ACC112 (cell line): ENCODE data around the gene SBK2.
"Not testable (repeated sequence)": the region's sequence is repeated elsewhere in the genome, so short reads cannot be mapped to it uniquely, and the experiment has no call there.

Experiments
- H2AFZ ChIP-seq: fragments of 200-600 bp; sonication (generic); one replicate; pipeline ENCODE4 v1.6.0; 2017; ENCODE audit warnings: antibody characterized with exemption, low read length; ENCODE audit not compliant: unreplicated experiment
- H3K27ac ChIP-seq: fragments of 200-600 bp; sonication (generic); 2 replicates; pipeline ENCODE4 v1.5.1; 2014; ENCODE audit warnings: low read depth, mild to moderate bottlenecking, antibody characterized with exemption, low read length, moderate library complexity
- H3K27me3 ChIP-seq: fragments of 200-600 bp; sonication (generic); 2 replicates; pipeline ENCODE4 v1.6.1; 2014; ENCODE audit warnings: mild to moderate bottlenecking, antibody characterized with exemption, low read length, moderate library complexity, mixed read lengths; ENCODE audit not compliant: insufficient read depth
- H3K36me3 ChIP-seq: fragments of 200-600 bp; sonication (generic); 2 replicates; pipeline ENCODE4 v1.6.1; 2016; ENCODE audit warnings: mild to moderate bottlenecking, antibody characterized with exemption, low read length, moderate library complexity, mixed read lengths; ENCODE audit not compliant: insufficient read depth
- H3K4me1 ChIP-seq: fragments of 200-600 bp; sonication (generic); one replicate; pipeline ENCODE4 v1.6.1; 2016; ENCODE audit warnings: low read length, mixed read lengths; ENCODE audit not compliant: insufficient read depth, unreplicated experiment, control insufficient read depth
- H3K4me3 ChIP-seq: fragments of 200-600 bp; sonication (generic); 2 replicates; pipeline ENCODE4 v1.5.1; 2014; ENCODE audit warnings: mild to moderate bottlenecking, low read depth, low read length
- H3K79me2 ChIP-seq: fragments of 200-600 bp; sonication (generic); one replicate; pipeline ENCODE4 v1.6.0; 2016; ENCODE audit warnings: low read length; ENCODE audit not compliant: control insufficient read depth, unreplicated experiment, insufficient read depth

SBK2 gene

DNA sequence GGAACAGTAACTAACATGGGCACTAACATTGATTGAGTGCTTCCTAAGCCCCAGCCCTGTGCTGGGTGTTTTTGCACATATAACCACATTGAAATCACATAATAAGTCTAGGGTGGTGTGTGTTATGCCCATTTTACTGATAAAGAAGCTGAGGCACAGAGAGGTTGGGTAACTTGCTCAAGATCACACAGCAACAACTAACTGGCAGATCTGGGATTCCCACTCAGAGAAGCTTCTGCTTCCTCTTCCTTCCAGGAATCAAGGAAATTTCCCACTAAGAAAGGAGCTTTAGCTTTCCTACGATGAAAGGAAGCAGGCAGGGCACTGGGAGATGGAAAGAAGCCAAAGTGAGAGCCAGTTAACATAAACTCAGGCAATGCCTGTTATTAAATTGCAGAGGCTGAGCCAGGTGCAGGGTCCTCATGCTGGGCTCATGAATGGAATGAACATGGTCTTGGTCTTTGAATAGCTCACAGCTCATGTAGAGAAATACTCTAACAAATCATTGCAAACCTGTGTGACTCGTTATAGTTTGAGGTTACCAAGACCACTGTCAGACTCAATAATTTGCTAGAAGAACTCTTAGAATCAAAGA, 38.6 kb downstream of the SBK2 start:
- H3K79me2 ChIP-seq, result peaks cover 10% of the 10 kb centered on the region

DNA sequence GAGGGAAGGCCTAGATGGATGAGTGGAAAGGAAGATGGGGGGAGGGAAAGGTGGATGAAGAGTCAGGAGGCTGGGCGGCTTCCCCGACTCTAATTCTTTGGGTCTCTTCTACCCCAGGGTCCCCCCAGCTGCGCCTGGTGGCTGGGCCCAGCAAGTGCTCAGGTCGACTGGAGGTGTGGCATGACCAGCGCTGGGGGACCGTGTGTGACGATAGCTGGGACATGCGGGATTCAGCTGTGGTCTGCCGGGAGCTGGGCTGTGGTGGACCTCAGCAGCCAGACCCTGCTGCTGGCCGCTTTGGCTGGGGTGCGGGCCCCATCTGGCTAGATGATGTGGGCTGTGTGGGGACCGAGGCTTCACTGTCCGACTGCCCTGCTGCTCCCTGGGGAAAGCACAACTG, 39.2 kb downstream of the SBK2 start:
- Histone ChIP-seq H3K27me3 (no peaks in the 10 kb centered on the region), H3K4me3 (no peak overlapping the region), H3K36me3 (no peaks in the 10 kb centered on the region), H3K27ac (no peak overlapping the region), H3K4me1 (peaks cover 17% of the 10 kb centered on the region), H3K79me2 (peaks cover 8% of the 10 kb centered on the region), H2AFZ (no peak overlapping the region)

More for the DNA sequence above, 38.6 kb downstream of the SBK2 start:
- Histone ChIP-seq H3K27ac (no peak overlapping the region), H3K27me3 (no peaks in the 10 kb centered on the region), H3K4me3 (no peak overlapping the region), H3K36me3 (no peaks in the 10 kb centered on the region), H3K4me1 (peaks cover 13% of the 10 kb centered on the region), H2AFZ (no peak overlapping the region)

DNA sequence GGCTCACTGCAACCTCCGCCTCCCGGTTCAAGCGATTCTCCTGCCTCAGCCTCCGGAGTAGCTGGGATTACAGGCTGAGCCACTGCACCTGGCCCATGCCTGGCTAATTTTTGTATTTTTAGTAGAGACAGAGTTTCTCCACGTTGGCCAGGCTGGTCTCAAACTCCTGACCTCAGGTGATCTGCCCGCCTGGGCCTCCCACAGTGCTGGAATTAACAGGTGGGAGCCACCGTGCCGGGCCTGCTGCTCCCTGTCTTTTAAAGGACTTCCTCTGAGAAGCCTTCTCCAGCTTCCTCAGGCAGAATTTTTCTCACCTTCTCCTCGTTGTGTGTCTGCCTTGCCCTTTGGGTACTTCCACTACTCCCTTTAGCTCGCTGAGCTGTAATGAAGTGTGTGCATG, 40.1 kb downstream of the SBK2 start:
- H3K4me3 ChIP-seq, H3K27ac ChIP-seq, H3K36me3 ChIP-seq, H2AFZ ChIP-seq, H3K79me2 ChIP-seq, H3K27me3 ChIP-seq: not testable (repeated sequence)
- peaks cover 17% of the 10 kb centered on the region for H3K4me1 ChIP-seq

DNA sequence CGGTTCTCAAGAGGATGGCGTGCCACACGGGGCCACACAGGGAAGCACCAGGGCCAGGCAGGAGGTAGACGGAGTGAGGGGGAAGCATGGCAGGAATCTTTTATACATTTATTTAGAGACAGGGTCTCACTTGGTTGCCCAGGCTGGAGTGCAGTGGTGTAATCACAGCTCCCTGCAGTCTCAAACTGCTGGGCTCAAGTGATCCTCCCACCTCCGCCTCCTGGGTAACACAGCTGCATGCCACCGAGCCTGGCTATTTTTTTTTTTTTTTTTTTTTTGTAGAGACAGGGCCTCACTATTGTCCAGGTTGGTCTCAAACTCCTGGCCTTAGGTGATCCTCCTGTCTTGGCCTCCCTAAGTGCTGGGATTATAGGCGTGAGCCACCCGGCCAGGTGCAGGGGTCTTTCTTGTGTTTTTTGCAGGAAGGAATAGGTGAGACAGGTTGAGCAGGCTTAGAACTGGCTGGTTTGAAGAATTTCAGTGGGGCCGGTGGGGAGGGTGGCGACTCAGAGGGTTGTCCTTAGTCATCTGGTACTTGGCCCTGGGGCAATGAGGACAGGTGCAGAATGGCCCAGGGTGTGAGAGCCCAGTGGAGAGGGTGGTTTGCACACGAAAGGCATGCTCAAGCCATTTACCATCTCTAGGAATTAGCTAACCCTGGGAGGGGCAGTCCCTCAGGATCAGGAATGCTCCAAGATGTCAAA, 41.1 kb downstream of the SBK2 start:
- Histone ChIP-seq H3K27ac (no peak overlapping the region), H2AFZ (no peak overlapping the region), H3K4me3 (no peak overlapping the region), H3K36me3 (no peaks in the 10 kb centered on the region), H3K79me2 (peaks cover 8% of the 10 kb centered on the region), H3K4me1 (peaks cover 17% of the 10 kb centered on the region), H3K27me3 (no peaks in the 10 kb centered on the region)

- Histone ChIP-seq H2AFZ (peak overlapping the region; percentile 43), H3K4me3 (peak overlapping the region; percentile 81), H3K79me2 (peaks cover 8% of the 10 kb centered on the region), H3K36me3 (no peaks in the 10 kb centered on the region), H3K27ac (peak overlapping the region; percentile 80), H3K27me3 (no peaks in the 10 kb centered on the region), H3K4me1 (peaks cover 17% of the 10 kb centered on the region)
Observed at GRCh38 chr19:55494172-55494761, 42.7 kb downstream of the SBK2 start.

GRCh38 chr19:55493645-55494171, 43.2 kb downstream of the SBK2 start:
- Histone ChIP-seq H3K4me1 (peaks cover 17% of the 10 kb centered on the region), H3K36me3 (no peaks in the 10 kb centered on the region), H3K79me2 (peaks cover 8% of the 10 kb centered on the region), H3K27ac (peak overlapping the region; percentile 80), H2AFZ (peak overlapping the region; percentile 12), H3K27me3 (no peaks in the 10 kb centered on the region), H3K4me3 (peak overlapping the region; percentile 81)

- Histone ChIP-seq H3K27me3 (no peaks in the 10 kb centered on the region), H3K4me3 (peak overlapping the region; percentile 65), H3K79me2 (peaks cover 8% of the 10 kb centered on the region), H3K36me3 (no peaks in the 10 kb centered on the region), H2AFZ (no peak overlapping the region), H3K4me1 (peaks cover 21% of the 10 kb centered on the region), H3K27ac (peak overlapping the region; percentile 80)
Observed at GRCh38 chr19:55493052-55493644, 43.8 kb downstream of the SBK2 start.

DNA sequence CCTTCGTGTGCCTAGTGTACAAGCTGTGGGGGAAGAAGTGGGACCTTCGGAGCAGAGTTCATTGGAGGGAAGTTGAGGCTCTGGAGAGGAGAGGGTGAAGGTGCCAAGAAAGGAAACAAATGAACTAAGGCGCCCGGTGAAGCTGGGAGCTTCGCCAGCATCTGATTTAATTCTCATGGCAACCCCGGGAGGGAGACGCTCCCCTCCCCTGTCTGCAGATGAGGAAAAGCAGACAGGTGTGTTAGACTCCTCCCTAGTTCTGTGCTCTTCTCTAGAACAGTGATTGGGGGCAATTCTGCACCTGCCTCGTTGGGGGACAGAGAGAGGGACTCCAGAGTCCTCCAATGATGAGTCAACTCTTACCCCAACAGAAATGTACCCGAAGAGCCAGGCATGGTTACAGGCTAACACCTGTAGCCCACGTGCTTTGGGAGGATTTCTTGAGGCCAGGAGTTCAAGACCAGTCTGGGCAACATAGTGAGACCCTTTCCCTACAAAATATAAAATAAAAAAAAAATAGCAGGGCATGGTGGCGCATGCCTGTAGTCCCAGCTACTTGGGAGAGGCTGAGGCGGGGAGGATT, 44.5 kb downstream of the SBK2 start:
- no peak overlapping the region for H2AFZ ChIP-seq
- peaks cover 8% of the 10 kb centered on the region for H3K79me2 ChIP-seq
- H3K27me3 ChIP-seq, result no peaks in the 10 kb centered on the region
- H3K4me1 ChIP-seq, result peaks cover 25% of the 10 kb centered on the region
- no peak overlapping the region for H3K27ac ChIP-seq
- no peak overlapping the region for H3K4me3 ChIP-seq
- H3K36me3 ChIP-seq, result no peaks in the 10 kb centered on the region

- peaks cover 32% of the 10 kb centered on the region for H3K4me1 ChIP-seq
- no peak overlapping the region for H3K27ac ChIP-seq
Observed at GRCh38 chr19:55491546-55492360, 45.2 kb downstream of the SBK2 start.

More at GRCh38 chr19:55491546-55492360, 45.2 kb downstream of the SBK2 start:
- Histone ChIP-seq H3K4me3 (no peak overlapping the region), H3K79me2 (peaks cover 8% of the 10 kb centered on the region), H2AFZ (no peak overlapping the region), H3K27me3 (no peaks in the 10 kb centered on the region), H3K36me3 (no peaks in the 10 kb centered on the region)
